Measurements from ENCODE around the gene GARIN3.

The GARIN3 gene

DNA sequence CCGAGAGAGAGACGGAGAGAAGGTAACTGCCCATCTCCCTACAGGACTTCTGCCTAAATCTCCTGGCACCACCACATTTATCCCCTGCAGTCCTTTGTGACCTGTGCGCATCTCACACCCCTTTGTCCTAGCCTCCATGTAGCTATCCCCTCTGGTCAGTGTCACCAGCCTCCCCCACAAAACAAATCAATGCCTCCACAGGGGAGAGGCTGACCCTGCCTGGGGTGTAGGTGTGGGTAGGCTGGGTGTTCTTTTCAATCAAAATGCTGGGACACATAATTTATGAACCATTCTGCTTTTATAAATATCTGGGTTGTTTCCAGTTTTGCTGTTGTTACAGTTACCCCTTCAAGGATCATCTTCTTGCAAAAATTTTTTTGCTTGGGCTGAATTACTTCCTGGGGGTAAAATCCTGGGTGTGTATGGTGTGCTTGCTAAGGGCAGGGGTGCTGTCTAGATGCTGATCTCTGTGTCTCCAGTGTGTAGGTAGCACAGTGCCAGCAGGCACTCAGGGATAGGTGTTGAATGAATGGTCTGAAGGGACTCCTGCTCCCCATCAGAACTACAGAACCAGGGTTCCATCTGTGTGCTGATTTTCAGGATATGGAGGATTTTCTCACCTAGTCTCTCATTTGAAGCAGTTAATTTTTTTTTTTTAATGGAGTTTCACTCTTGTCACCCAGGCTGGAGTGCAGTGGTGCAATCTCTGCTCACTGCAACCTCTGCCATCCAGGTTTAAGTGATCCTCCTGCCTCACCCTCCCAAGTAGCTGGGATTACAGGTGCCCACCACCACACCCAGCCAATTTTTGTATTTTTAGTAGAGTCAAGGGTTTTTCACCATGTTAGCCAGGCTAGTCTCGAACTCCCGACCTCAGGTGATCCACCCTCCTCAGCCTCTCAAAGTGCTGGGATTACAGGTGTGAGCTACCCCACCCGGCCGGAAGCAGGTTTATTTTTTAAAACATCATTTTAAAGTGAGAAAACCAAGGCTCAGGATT is at the start of gene GARIN3:
Gene GARIN3 (minus strand): TSS at position 51 of the 1,000 bp plus-strand sequence. CDS start 96 bp downstream, outside the sequence.
- DNase-seq (ENCODE audit: extremely low spot score) = no peak
- TF ChIP-seq, protein P1, sequence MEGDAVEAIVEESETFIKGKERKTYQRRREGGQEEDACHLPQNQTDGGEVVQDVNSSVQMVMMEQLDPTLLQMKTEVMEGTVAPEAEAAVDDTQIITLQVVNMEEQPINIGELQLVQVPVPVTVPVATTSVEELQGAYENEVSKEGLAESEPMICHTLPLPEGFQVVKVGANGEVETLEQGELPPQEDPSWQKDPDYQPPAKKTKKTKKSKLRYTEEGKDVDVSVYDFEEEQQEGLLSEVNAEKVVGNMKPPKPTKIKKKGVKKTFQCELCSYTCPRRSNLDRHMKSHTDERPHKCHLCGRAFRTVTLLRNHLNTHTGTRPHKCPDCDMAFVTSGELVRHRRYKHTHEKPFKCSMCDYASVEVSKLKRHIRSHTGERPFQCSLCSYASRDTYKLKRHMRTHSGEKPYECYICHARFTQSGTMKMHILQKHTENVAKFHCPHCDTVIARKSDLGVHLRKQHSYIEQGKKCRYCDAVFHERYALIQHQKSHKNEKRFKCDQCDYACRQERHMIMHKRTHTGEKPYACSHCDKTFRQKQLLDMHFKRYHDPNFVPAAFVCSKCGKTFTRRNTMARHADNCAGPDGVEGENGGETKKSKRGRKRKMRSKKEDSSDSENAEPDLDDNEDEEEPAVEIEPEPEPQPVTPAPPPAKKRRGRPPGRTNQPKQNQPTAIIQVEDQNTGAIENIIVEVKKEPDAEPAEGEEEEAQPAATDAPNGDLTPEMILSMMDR (IDR thresholded peaks at IDR 0.05; ENCODE audit: control extremely low read depth, extremely low read depth, low read depth, missing control alignments) = no peak
- ChIA-PET CTCF (interaction anchor here (1.0 to 2.5 kb wide), 7 partner anchors 9 to 87 kb away, joined by 3 to 18 read pairs (median 5); no protein-coding TSS in a partner anchor), POLR2A (no interaction called here)

DNA sequence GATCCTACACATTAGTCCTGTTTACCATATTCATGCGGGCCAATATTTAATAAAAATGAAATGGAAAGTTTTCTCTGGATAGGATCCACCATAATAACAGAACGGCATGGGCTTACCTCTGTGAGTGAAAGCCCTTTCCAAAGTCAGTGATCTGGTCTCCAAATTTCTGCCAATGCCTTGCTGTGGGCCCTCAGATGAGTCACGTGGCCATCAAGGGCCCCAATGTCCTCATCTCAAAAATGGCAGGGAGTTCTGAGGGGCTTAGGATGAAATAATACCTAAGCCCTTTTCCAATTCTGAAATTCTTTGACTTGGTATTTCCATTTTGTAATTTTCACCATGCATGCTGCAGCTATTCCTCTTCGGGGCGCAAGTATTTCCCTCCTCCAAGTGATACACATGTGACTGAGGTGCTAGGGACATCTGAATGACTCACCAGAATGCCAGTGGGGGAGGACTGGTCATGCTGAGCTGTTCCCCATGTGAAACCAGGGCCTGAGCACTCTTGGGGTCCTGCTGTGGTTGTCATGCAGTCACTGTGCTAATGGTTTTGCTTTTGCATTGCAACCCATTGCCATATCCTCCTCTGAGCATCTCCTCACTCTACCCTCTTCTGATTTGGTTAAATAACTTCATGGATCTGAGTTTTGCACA is 49.6 kb upstream of the GARIN3 start:
- POLR2A ChIA-PET = no interaction called here
- DNase-seq (ENCODE audit: extremely low spot score) = no peak
- CTCF ChIA-PET = interaction anchor here (0.8 to 3.0 kb wide), 7 partner anchors 8 to 66 kb away, joined by 3 to 16 read pairs (median 4); no protein-coding TSS in a partner anchor
- TF ChIP-seq, protein P1 (IDR thresholded peaks at IDR 0.05; ENCODE audit: control extremely low read depth, extremely low read depth, low read depth, missing control alignments) = no peak

DNA sequence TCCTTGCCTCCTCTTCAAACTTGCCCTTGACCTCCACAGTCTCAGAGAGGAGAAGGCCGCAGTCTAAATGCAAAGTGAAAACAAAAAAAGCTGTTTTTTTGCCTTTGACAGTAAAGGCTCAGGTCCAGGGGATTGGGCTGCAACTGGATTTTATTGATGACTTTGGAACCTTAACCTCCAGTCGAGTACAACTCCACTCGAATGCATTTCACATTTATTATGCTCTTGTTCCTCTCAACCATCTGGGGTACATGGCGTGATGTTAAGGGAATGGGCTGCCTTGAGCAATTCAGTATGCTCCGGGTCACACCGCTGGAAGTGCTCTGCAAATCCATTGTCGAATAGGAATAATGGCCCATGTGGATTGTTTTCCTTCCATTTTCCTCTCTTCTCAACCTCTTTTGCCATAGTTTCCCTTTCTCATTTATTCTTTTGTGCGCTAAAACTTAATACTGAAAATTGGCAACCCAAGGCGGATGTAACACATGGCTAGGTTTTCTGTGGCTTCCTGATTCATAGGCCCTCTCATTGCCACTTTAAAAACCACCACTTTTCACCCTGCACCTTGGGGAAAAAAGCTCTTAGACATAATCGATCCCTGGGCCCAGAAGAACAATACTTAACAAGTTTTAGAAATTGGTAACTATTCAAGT is 48.9 kb upstream of the GARIN3 start:
- ChIA-PET CTCF (interaction anchor here (0.8 to 3.0 kb wide), 5 partner anchors 15 to 65 kb away, joined by 3 to 16 read pairs (median 3); no protein-coding TSS in a partner anchor), POLR2A (no interaction called here)
- DNase-seq (ENCODE audit: extremely low spot score) = no peak
- TF ChIP-seq, protein P1 (IDR thresholded peaks at IDR 0.05; ENCODE audit: control extremely low read depth, extremely low read depth, low read depth, missing control alignments) = no peak

DNA sequence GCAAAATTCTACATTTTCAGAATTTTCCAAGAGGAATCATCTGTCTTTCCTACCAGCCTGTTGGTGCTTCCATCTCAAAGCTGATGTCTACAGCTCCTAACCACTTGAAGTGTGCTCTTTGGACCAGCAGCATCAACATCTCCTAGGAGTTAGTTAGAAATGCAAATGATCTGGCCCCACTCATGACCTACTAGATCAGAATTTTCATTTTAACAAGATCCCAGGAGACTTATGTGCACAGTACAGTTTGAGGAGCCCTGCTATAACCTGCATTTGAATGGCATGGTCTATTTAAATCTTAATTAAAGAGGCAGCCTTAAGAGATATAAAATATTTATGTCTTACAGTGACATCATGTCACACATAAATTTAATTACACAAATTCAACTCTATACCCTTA is 48.4 kb upstream of the GARIN3 start:
- TF ChIP-seq, protein P1 (IDR thresholded peaks at IDR 0.05; ENCODE audit: control extremely low read depth, extremely low read depth, low read depth, missing control alignments) = no peak
- DNase-seq (ENCODE audit: extremely low spot score) = no peak
- CTCF ChIA-PET = interaction anchor here (1.2 kb wide), 1 partner anchor 15 kb away, joined by 3 read pairs; no protein-coding TSS in a partner anchor
- POLR2A ChIA-PET = no interaction called here

DNA sequence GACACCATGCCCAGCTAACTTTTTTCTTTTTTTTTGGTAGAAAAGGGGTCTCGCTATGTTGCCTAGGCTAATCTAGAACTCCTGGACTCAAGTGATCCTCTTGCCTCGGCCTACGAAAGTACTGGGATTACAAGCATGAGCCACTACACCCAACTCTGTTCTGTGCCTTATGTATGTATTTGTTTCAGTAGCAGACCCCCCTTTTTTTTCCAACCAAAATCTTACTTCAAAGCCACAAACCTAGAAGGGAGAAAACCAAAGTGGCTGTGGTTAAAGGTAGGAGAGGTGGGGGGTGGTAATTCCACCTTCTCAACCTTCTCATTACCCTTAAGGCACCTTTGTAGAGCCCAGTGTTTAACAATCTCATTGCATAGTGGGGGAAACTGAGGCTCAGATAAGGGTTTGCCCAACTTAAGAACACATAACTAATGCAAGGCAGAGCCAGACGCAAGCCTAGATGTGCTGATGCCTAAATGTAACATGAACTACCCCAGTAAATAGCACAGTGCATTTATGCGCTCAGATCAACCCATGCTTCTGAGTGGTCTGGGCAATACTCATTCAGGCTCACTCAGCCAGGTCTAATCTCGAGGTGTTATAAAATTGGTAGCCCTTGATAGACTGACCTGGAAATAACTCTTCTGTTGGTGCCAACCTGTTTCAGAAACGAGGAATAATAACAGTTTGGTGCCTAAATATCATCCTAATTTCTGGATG is 47.6 kb upstream of the GARIN3 start:
- POLR2A ChIA-PET = no interaction called here
- CTCF ChIA-PET = interaction anchor here (1.2 kb wide), 1 partner anchor 14 kb away, joined by 3 read pairs; no protein-coding TSS in a partner anchor
- DNase-seq (ENCODE audit: extremely low spot score) = no peak
- TF ChIP-seq, protein P1 (IDR thresholded peaks at IDR 0.05; ENCODE audit: control extremely low read depth, extremely low read depth, low read depth, missing control alignments) = no peak
